H1 (cell line): ENCODE results near the gene TRAF5.

ENCODE experiments used
- ASH2L ChIP-seq: fragments of 200-600, 300-600 bp; sonication (generic); IDR thresholded peaks from one replicate; pipeline ENCODE4 v1.7.1; 2017; ENCODE audit warnings: low read length
- CTCF ChIP-seq, 3 experiments: IDR thresholded peaks; 1 replicate in 2 of 3; 2 replicates in 1 of 3; pipeline versions ENCODE4 v1.5.1 to v1.6.1; 2011; ENCODE audit warnings: low read length in 3 of 3, mild to moderate bottlenecking in 3 of 3, inconsistent platforms in 2 of 3, low read depth in 1 of 3, moderate library complexity in 1 of 3; ENCODE audit not compliant: insufficient read depth in 1 of 3; ENCODE audit errors: control extremely low read depth in 1 of 3
- TAF1 ChIP-seq: IDR thresholded peaks from 2 replicates; pipeline ENCODE4 v1.6.1; 2011; ENCODE audit warnings: mild to moderate bottlenecking, low read depth, low read length

- TF ChIP-seq ASH2L, result peak; percentile 95
- peak; percentile 91 for TF ChIP-seq TAF1
- peak in 1 of 3 experiments; percentile 18; a peak in 1 of 4 replicates for TF ChIP-seq CTCF (IDR thresholded peaks at IDR 0.05; ENCODE audit: control extremely low read depth in 1 of 3, insufficient read depth in 1 of 3, low read depth in 1 of 3, low read length in 3 of 3)
These were observed 56.3 kb downstream of the TRAF5 start for GRCh38 chr1:211382714-211383480.
